ENCODE measurements around the gene DENND1C.

DNA sequence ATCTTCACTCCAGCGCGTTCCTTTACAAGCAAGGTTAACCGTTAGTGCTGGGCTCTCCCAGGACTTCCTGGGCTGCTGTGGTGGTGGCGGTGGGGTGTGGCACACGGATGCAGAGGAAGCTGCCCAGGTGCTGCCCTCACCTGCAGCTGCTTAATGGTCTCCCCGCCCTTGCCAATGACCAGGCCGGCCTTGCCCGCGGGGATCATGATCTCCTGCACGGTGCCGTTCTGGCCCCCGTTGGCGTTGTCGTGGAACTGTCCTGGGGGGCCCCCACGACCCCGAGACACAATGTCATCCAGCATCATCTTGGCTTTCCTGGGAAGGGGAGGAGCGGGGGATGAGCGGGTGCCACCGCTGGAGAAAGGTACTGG, 63.0 kb downstream of the DENND1C start:
- TF ChIP-seq, protein P1, sequence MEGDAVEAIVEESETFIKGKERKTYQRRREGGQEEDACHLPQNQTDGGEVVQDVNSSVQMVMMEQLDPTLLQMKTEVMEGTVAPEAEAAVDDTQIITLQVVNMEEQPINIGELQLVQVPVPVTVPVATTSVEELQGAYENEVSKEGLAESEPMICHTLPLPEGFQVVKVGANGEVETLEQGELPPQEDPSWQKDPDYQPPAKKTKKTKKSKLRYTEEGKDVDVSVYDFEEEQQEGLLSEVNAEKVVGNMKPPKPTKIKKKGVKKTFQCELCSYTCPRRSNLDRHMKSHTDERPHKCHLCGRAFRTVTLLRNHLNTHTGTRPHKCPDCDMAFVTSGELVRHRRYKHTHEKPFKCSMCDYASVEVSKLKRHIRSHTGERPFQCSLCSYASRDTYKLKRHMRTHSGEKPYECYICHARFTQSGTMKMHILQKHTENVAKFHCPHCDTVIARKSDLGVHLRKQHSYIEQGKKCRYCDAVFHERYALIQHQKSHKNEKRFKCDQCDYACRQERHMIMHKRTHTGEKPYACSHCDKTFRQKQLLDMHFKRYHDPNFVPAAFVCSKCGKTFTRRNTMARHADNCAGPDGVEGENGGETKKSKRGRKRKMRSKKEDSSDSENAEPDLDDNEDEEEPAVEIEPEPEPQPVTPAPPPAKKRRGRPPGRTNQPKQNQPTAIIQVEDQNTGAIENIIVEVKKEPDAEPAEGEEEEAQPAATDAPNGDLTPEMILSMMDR (conservative IDR thresholded peaks at IDR 0.05; ENCODE audit: low read length) = no peak
- TF ChIP-seq EZH2phosphoT487 (IDR thresholded peaks at IDR 0.05; ENCODE audit: borderline replicate concordance, low read depth, low read length) = no peak

Measured in OCI-LY7 (cell line).